Esophagus mucosa (tissue), 1 donor: ENCODE measurements around the gene SARM1. TPM values are rescaled to one million over a fixed set of nuclear protein-coding genes. Genes with fewer than 3 reads are reported as not detected.

Source experiments
- ATAC-seq: fragments of 200-7000 bp; cut with Tn5 transposase; one replicate; pipeline ENCODE4 v1.9.1; 2020
- total RNA-seq: library from RNA; stranded (reverse); gene quantifications from one replicate; pipeline ENCODE4 v1.2.4, GENCODE V29; 2023
- donor health status: DM: yes; HTN: yes; CAD: no.

The SARM1 gene
- total RNA-seq, 1 donor from 2014 or later, result 1.6 TPM

- no peak for ATAC-seq
Measured at GRCh38 chr17:28369684-28370034, 1.8 kb upstream of the SARM1 start.

- no peak for ATAC-seq
Measured at GRCh38 chr17:28370035-28370743, 1.3 kb upstream of the SARM1 start, which contains the start of gene VTN. Gene VTN (minus strand): TSS chr17:28370307. CDS start chr17:28370203, 104 bp downstream.

- no peak for ATAC-seq
Measured at GRCh38 chr17:28370744-28371103, 770 bp upstream of the SARM1 start.

- ATAC-seq, result no peak
Measured at GRCh38 chr17:28372203-28372944, 880 bp downstream of the SARM1 start.

GRCh38 chr17:28372945-28373274 lies 1.4 kb downstream of the SARM1 start:
- no peak for ATAC-seq

GRCh38 chr17:28379814-28380801 lies 8.6 kb downstream of the SARM1 start:
- ATAC-seq, result peak; percentile 37

- ATAC-seq, result peak; percentile 25
Measured at GRCh38 chr17:28381141-28381825, 9.8 kb downstream of the SARM1 start.

- ATAC-seq, result peak; percentile 79
Measured at GRCh38 chr17:28384281-28385036, 13.0 kb downstream of the SARM1 start.

GRCh38 chr17:28385037-28385400 lies 13.5 kb downstream of the SARM1 start:
- ATAC-seq, result peak; percentile 10

GRCh38 chr17:28385406-28385805 lies 13.9 kb downstream of the SARM1 start:
- no peak for ATAC-seq

GRCh38 chr17:28386391-28386790 lies 14.9 kb downstream of the SARM1 start:
- ATAC-seq, result no peak

- no peak for ATAC-seq
Measured at GRCh38 chr17:28388106-28388505, 16.6 kb downstream of the SARM1 start.

GRCh38 chr17:28390141-28390540 lies 18.6 kb downstream of the SARM1 start:
- ATAC-seq, result no peak

GRCh38 chr17:28390563-28390962 lies 19.1 kb downstream of the SARM1 start:
- ATAC-seq, result no peak

- no peak for ATAC-seq
Measured at GRCh38 chr17:28390984-28391383, 19.5 kb downstream of the SARM1 start.

- no peak for ATAC-seq
Measured at GRCh38 chr17:28391401-28391800, 19.9 kb downstream of the SARM1 start.

- ATAC-seq, result no peak
Measured at GRCh38 chr17:28392491-28392890, 21.0 kb downstream of the SARM1 start.

- no peak for ATAC-seq
Measured at GRCh38 chr17:28394337-28395116, 23.0 kb downstream of the SARM1 start.

- no peak for ATAC-seq
Measured at GRCh38 chr17:28395426-28395825, 23.9 kb downstream of the SARM1 start.

- ATAC-seq, result no peak
Measured at GRCh38 chr17:28395968-28396367, 24.5 kb downstream of the SARM1 start.

- no peak for ATAC-seq
Measured at GRCh38 chr17:28396635-28397239, 25.2 kb downstream of the SARM1 start.
